ENCODE measurements around the gene LAMA2.

GRCh38 chr6:129055796-129056195 is 172.9 kb downstream of the LAMA2 start:
- TF ChIP-seq HDAC2 (CRISPR knock-in tag; IDR thresholded peaks at IDR 0.05) (no peak), MAZ (IDR thresholded peaks at IDR 0.05; ENCODE audit: borderline replicate concordance, low read depth, low read length) (no peak), MAZ (CRISPR knock-in tag; IDR thresholded peaks at IDR 0.05; ENCODE audit: low read depth) (no peak), RAD51 (IDR thresholded peaks at IDR 0.05; ENCODE audit: borderline replicate concordance) (no peak)

Measured in HepG2 (cell line).